ENCODE data around the gene FSTL4.

The FSTL4 gene

DNA sequence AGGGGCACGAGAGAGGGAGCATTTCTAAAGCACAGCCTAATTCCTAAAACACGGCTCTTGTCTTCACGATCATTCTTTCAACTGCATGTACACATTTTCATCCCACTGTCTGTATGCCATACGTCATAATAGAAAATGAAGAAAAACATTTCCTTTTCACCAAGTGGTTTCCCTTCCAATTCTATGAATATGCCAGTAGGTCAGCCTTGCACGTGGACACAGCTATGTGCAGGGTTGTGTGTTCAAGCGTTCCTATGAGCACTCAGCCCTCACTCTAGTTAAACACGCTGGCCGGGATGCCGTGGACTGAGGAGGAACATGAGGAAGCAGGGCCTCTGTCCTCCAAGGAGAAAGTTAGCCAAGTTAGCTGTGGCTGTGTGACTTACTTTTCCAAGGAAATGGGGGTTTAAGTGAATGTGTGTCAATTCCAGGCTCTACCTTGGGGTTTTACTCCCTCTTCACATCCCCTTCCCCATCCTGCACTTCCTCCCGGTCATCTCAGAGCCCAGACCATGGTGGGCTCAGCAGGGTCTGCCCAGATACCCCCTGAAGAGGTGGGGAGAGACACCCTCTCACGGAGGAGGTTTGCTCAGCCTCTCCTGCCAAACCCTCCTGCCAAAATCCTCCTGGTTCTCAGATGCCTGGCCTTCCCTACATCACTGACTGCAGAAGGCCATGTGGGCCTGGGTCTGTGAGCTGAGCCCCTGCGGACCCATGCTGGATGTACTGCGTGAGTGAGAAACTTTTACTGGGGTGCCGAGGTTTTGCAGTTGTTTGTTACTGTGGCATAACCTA is 230.6 kb downstream of the FSTL4 start:
- no peak for DNase-seq

DNA sequence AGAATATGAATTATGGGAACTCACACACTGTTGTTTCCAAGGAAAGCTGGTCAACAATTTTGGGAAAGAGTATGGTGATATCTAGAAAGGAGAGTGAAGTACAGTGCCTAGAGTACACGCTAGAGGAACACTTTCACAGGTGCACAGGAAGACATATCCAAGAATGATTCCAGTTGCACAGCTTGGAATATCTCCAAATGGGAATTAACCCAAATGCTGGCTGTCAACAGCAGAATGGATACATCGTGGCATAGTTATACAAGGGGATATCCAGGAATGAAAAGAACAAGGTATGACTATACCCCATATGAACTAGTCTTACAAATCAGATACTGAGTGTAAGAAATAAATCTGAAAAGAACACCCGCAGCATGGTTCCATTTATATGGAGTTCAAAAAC is 231.3 kb downstream of the FSTL4 start:
- DNase-seq: no peak

DNA sequence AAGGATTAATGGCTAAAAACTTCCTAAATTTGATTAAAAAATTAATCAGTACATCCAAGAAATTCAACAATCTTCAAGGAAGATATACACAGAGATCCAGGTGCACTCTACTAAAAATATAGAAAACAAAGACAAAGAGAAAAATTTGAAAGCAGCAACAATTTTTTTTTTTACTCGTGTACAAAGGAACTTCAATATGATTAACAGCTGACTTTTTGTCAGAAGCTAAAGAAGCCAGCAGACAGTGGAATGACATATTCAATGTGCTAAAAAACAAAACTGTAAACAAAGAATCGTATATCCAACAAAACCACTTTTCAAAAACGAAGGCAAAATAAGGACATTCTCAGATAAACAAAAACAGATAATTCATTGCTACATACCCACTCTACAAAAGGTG is 234.6 kb downstream of the FSTL4 start:
- DNase-seq: no peak

DNA sequence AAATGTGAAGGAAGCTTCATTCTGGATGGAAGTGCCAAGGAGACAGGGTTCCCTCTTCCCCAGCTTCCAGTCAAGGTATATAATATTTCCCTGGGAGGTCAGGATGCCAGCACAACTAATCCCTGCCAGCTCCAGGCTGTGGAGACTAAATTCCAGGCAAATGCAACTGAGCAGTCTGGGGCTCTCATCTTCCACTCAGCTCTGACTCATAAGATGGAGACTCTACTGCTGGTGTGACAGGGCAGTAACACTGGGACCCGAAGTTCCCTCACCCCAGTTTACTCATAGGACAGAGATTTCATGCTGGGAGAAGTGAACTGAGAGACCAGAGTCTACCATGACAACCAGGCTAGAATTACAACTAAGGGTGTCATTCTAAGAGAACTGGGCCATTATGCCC is 235.4 kb downstream of the FSTL4 start:
- no peak for DNase-seq

DNA sequence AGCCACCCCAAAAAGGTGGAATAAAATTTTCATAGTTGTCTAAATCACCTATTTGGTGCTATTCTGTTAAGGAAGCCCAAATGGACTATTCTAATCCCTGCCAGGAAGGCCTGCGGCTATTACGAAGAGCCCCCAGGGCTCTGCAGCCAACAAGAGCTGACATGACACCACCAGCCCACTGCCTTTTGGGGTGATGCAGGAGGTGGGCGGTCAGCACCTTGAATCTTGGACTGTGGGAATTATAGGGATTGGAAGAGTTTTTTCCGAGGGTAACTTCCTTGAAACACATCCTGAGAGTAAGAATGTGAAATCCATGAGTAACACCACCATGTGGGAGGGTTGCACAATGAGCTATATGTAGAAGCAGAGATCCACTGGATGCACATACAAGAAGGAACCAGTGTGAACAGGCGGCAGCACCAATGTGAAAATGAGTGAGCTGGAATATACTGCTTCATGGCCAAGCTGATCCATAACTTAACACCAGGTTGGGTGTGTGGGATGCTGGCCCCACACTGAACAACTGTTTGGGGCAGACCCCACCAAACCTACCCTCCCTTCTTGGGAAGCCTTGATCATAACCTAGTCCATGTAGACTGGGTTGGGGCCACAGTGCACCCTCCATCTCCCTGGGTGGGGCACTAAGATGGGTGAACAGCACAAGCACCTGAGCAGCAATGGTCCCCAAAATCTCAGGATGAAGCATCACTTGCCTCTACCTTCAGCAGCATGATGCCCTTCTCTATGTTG is 239.0 kb downstream of the FSTL4 start:
- DNase-seq: no peak

DNA sequence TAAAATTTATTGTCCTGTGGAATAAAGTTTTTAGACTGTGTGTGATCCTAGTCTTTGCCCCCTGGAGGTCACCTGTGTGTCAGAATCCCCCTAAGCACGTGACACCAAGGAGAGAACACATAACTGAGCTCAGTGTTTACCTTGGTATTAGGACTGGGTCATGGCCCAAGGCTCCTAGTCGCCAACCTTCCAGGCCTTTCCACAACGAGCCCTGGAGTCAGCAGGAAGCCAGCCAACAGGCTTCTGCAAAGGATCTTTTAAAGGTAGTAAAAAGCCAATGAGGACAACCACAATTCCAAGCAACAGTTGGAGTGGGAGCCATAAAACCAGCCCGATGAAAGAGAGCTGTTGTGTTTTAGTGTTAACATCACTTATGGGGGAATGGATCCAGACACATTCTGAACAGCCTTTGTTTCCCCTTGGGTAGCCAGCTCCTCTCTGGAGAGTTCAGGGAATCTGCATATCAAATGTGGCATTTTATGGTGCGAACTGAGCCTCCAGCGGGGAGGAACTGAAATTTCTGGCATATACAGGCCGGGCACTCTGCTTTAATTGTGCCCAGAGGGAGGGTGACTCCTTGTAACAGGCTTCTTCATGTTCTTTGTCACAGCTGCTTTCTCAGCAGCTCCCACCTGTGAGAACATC is 239.9 kb downstream of the FSTL4 start:
- DNase-seq: no peak

DNA sequence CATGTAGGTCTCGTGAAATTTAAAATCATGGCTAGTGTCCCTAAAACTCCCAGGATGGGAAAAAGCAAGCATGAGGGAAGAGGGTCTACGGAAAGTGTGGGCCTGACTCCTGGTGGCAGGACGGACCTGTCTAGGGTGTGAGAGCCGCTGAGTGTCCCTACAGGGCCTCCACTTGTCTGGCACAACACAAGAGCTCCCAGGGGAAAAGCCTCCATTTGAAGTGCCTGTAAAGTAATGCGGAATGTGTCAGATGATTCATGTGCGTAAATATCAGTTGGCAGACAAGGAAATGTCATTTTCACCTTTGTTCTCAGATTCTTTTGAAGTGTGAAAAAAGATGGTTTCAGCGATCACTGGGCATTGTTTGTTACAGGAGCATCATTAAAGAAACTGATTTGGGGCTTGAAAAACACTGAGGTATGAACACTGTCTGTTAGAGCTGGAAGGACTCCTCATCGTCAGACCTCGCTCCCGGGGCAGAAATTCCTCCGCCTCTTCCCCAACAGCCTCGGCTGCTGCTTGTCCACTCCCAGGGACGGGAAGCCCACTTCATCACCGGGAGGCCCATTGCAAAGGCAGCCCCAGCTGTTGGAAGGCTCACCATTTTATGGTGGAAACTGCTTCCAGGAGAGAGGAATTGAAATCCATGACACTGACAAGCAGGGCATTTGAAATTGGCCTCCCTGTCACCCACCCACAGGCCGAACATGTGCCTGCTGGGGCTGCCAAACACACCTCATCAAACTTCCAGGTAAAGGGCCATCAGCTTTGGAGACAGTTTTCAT is 240.8 kb downstream of the FSTL4 start:
- no peak for DNase-seq

DNA sequence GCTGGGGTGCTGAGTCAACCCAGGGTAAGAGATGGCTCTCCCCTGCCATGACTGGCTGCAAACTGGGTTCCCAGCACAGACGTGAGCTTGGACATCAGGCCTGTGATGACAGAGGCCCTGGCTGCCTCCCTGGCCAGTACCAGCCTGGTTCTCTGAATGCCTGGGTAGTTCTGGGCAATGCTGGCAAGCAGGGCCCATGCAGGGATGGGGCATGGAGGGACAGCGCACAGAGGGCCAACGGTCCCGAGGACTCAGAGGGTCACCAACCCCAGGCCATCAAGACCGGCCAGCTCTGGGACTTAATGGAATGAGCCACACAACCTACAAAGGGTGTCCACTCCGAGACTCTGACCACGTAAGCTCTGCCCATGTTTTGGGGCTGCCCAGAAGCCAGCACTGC is 241.4 kb downstream of the FSTL4 start:
- no peak for DNase-seq

DNA sequence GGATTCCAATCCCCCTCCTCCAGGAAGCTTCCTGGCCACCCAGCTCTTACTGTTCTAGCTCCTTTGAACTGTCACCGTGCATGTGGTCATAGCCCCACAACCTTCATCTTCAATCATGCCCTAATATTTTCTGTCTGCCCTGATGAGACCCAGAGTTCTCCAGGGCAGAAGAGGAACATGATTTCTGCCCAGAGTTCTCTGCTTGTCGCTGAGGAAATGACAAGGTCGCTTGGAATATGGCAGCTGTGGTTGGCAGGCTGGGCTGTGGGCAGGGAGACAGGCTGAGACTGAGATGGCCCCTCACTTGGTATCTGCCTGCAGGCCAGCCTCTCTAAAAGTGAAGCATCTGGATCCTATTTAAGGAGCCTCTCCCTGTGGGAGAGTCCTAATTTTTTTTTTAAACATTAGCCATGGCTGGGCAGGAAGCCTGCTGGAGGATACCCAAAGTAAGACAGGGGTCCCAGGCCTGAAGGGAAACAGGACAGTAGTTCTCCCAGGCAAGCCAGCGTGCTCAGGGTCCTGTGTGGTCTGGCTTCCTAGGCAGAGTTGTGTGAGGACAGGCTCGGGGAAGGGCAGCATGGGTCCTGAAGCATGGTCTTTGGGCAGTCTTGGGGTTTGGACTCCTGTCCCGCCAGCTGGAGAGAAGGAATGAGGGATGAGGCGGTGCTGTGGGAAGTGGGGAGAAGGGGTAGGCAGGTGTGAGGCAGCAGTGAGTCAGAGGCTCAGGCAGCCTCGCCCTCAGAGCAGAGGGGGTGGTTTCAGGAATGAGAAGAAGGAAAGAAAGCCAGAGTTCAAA is 242.1 kb downstream of the FSTL4 start:
- DNase-seq: no peak

DNA sequence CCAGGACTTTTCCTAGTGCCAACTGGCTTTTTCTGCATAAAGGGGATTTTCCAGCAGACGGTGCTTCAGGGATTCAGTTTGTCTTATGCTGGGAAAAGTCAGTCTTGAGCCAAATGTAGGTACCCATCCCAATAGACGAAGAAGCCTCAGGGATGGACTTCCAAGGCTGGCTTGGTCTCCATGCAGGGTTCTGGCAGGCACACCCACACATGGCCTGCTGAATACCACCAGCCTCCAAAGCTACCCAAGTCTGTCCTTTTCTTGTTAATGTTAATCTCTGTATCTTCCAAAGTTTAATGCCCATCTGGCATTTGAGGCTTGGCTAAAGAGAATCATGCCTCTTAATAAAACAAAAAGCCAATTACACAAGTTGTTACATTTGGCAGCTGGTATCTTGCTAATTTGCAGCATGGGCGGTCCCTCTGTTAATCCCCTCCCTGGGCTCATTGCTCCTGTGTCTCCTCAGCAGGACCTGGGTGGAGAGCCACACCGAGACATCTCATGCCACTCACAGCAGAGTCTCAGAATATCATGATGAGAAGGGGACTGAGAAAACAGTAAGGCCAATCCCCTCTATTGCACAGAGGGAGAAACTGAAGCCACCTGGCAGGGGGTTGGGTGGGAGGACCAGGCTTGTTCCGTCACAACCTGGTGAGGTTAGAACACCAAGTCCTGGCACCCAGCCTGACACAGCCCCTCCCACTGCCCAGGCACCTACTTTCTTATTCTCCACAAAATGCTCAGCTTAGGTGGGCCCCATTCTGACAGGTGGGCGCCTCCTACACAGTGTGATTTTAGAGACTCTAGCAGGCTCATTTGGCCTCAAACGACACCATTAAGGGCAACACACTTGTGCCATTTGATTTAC is 243.2 kb downstream of the FSTL4 start:
- no peak for DNase-seq

DNA sequence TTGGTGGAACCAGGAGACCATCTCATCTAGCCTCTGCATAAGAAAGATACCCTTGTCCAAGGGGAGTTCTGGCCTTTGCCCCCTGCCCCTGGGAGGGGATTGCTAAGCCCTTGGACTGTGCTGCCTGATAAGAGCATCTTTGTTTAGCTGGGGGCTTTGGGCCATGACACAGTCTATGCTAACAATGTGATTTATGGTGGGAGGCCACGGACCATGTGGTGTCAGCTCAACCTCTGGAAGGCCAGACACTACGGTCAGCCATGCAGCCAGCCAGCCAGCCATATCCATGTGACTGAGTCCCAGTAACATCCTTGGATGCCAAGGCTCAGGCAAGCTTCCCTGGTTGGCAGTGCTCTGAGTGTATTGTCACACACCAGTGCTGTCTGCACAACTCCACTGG is 244.4 kb downstream of the FSTL4 start:
- no peak for DNase-seq

DNA sequence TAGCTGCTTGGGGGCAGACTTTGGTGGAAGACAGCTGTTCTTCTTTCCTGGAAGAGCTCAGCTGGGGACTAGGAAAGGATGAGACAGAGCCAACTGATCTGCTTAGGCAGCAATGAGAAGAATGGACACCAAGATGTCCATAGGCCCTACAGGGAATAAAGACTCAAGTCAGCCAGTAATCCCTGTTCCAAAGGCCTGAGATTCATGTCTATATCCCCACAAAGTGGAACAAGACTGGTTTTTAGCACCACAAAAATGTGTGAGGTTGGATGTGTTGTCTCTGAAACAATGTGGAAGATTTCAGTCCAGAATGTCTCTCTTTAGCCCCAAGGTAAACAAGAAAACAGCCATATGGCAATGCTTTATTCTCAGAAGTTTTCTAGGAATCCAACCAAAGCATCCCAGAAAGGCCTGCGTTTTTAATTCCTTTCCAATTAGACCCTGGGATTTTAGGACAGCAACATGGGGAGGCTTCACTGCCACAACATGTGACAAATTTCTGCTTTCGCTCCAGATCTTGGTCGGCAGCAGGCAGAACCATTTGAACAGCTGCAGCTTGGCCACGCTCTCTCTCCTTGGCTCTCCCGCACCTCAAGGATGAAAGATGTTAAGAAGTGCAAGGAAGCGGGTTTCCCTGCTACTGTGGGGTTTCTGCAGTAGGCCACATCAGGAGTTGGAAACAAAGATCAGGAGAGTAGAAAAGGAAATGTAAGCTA is 245.1 kb downstream of the FSTL4 start:
- DNase-seq: no peak

DNA sequence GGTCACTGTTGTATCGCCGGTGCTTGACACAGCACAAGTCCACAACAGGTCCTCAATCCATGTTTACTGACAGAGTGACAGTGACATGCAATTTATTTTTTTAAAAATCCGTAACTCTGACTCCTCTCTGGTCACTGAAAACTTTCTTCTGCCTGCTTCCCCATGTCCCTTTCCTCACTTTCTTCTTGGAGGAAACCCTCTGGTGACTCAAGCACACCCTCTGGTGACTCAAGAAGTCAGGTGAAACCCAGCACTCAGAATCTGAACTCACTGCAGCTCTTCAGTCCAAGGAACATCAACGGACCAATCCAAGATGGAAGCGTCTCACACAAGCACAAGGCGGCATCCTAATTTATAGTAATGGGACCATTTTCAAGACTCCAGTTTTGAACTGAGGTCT is 245.9 kb downstream of the FSTL4 start:
- no peak for DNase-seq

DNA sequence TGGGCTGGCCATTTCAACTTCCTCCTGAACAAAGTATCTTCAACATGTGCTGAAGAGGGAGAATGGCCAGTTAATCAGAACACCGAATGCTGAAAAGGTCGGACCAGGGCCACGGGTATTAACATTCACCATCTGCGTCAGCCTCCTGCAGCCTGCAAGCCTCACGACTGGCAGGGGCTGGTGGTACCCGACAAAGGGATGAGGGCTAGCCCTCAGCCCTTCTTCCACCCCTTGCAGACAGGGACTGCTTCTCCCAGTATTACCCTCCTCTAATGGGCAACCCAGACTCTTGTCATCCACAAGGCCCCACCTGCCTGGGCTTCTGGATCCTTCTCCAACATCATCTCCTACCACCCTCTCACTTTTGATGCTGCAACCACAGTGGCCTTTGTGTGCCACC is 246.6 kb downstream of the FSTL4 start:
- no peak for DNase-seq

DNA sequence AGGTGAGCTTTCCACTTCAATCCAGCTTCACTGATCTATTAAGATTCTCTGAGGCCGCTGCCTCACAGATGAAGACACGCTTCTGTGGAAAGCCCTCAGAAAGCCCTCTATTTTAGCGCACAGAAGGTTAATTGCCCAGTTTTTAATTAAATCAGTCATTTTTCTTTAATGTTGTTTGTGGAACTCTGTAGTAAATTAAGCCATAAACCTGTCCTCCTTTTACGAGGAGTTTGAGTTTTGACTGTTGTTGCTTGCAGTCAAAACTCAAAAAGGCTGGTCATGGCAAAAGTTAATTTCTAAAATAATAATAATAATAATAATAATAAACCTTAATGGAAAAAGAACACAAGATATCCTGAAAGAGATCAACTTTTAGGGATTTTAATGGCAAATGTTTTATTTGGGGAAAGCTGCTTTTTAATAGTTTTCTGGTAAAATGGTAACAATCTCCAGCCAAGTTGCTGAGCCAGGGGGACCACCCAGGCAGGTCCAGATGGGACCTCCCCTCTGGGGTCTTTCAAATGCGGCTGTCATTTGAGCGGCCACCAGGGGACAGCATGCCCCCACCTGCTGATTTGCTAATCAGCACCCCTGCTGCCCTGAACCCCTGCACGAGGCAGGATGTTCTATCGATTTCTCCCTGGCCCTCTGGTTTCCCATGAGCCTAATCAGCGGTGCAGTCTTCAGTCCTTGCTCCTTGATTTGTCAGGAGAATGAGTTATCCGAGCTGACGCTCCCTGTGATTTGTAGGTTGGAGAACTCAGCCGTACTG is 247.2 kb downstream of the FSTL4 start:
- peak; percentile 73 for DNase-seq

DNA sequence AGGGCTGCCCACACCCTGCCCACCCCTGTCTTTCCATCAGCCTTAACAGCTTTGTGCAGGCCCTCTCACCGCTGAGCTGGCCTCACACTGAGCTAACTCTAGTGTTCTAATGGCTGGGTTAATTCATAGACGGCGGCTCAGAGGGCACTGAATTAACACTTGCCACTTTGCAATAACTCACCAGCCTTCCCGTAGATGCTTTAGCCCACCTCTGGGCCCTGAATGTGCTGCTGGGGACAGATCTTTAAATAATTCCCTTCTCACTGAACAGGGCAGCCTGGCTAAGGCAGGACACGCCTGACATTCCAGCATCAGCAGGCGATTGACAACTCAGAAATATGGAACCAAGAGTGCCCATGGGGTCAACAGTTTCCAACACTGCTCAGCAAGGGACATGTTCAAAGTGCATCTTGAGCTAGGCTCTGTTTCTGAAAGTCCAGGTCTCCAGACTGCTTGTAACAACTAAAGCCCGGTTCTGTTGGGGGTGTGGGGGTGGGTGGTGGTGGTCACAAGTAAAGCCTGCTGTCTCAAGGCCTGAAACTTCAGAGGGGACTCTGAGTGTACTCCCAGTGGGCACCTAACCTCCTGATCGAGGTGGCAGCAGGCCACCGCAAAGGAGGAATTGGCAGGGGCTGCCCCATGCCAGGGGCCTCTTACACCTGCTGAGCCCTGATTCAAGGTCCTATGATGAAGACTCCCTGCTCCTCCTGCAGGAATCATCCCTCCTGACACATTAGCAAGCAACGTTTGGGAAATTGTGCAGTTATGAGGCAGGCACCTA is 248.3 kb downstream of the FSTL4 start:
- DNase-seq: peak; percentile 49

DNA sequence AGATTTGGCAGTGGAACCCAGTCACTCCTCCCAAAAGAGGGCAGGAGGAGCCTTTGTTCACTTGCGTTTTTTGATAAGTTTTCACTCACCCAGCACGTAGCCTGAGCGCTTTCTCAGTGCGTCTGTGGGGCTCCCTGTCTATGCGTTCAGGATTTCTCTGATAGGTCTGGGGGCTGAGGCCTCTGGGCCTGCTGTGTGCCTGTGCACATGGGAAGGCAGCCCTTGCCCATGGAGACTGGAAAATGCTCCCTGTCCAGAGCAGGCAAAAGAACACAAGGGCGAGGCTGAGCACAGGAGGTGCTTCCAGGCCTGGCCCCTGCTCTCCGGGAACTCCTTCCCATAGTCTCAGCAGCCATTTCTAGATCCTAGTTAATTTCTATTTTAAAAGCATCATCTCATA is 249.9 kb downstream of the FSTL4 start:
- DNase-seq: no peak

DNA sequence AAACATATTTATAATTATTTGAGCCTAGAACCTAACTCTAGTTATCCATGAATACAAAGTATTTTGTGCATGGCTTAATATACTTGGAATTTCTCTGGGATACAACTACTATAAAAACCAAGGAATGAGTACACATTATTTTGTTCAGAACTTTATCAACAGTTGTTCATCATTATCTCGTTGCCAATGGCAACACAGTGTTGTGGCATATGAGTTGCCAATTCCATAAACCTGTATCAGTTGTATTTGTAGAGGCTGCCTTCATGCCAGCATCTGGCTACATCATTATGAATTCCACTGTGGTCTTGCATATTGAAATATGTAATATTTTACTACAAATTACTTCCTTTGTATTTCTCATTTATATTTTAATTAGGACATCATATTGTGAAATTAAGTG is 250.4 kb downstream of the FSTL4 start:
- no peak for DNase-seq
